ENCODE measurements around the gene HSF4.

HSF4 gene

GRCh38 chr16:67156143-67156844 is 8.3 kb upstream of the HSF4 start:
- TF ChIP-seq CTCF (IDR thresholded peaks at IDR 0.05; ENCODE audit: low read depth, low read length, missing control alignments) = no peak
- DNase-seq (ENCODE audit: extremely low read depth, low read depth) = no peak
- H3K4me3 ChIP-seq (replicated peaks; ENCODE audit: low read depth, low read length) = no peak overlapping the region

- DNase-seq (ENCODE audit: extremely low read depth, low read depth) = no peak
- no peak overlapping the region for H3K4me3 ChIP-seq (replicated peaks; ENCODE audit: low read depth, low read length)
- TF ChIP-seq CTCF (IDR thresholded peaks at IDR 0.05; ENCODE audit: low read depth, low read length, missing control alignments) = no peak
Measured at GRCh38 chr16:67157106-67157748, 7.3 kb upstream of the HSF4 start.

- TF ChIP-seq CTCF (IDR thresholded peaks at IDR 0.05; ENCODE audit: low read depth, low read length, missing control alignments) = no peak
- no peak for DNase-seq (ENCODE audit: extremely low read depth, low read depth)
- no peak overlapping the region for H3K4me3 ChIP-seq (replicated peaks; ENCODE audit: low read depth, low read length)
Measured at GRCh38 chr16:67157892-67158635, 6.5 kb upstream of the HSF4 start.

- no peak for DNase-seq (ENCODE audit: extremely low read depth, low read depth)
- H3K4me3 ChIP-seq (replicated peaks; ENCODE audit: low read depth, low read length) = peak overlapping the region; percentile 79
- TF ChIP-seq CTCF (IDR thresholded peaks at IDR 0.05; ENCODE audit: low read depth, low read length, missing control alignments) = no peak
Measured at GRCh38 chr16:67158637-67159600, 5.6 kb upstream of the HSF4 start.

- peak overlapping the region; percentile 79; the same call in 1 of the 2 replicates for H3K4me3 ChIP-seq (replicated peaks; ENCODE audit: low read depth, low read length)
- TF ChIP-seq CTCF (IDR thresholded peaks at IDR 0.05; ENCODE audit: low read depth, low read length, missing control alignments) = no peak
- DNase-seq (ENCODE audit: extremely low read depth, low read depth) = no peak
Measured at GRCh38 chr16:67161595-67162058, 2.9 kb upstream of the HSF4 start.
